H1 (cell line): ENCODE data around the gene LRRC3B. TPM values are rescaled to one million over a fixed set of nuclear protein-coding genes. Genes with fewer than 3 reads are reported as not detected.

Source experiments
- CTCF ChIA-PET: fragments of 300-600 bp; sonication (Branson Sonifier 250); formaldehyde crosslinking; loops from one replicate; lab custom pipeline; 2021; ENCODE audit not compliant: partially characterized antibody; lab: Charles Lee
- POLR2A ChIA-PET: fragments of 300-600 bp; sonication (Branson Sonifier 250); formaldehyde crosslinking; loops from one replicate; lab custom pipeline; 2021; ENCODE audit warnings: inconsistent platforms; ENCODE audit not compliant: partially characterized antibody; lab: Charles Lee
- DNase-seq, 2 experiments: peaks; one replicate each; pipeline versions ENCODE4 v3.0.0 to v3.0.0-alpha.2; 2010 to 2022; ENCODE audit warnings: low spot score in 2 of 2, low read depth in 1 of 2, mixed read lengths in 1 of 2
- FAIRE-seq: peaks from 2 replicates; lab custom pipeline; 2011; peaks lifted over from hg19 to GRCh38; lab: Jason Lieb, UNC
- H2AFZ ChIP-seq: 2 replicates; pipeline ENCODE4 v1.8.1; 2012; ENCODE audit warnings: low read length, inconsistent platforms
- H2AK5ac ChIP-seq: 2 replicates; pipeline ENCODE4 v1.6.1; 2013; ENCODE audit warnings: low read depth, low read length
- H2BK120ac ChIP-seq: replicated peaks from 2 replicates; pipeline ENCODE3; 2013; ENCODE audit warnings: low read depth, low read length, inconsistent platforms
- H2BK12ac ChIP-seq: 2 replicates; pipeline ENCODE4 v1.6.1; 2013; ENCODE audit warnings: low read depth, low read length
- H2BK15ac ChIP-seq: 2 replicates; pipeline ENCODE4 v1.6.1; 2013; ENCODE audit warnings: low read length
- H2BK20ac ChIP-seq: 2 replicates; pipeline ENCODE4 v1.6.1; 2013; ENCODE audit warnings: low read length
- H2BK5ac ChIP-seq: 2 replicates; pipeline ENCODE4 v1.6.1; 2013; ENCODE audit warnings: low read depth, low read length
- H3K14ac ChIP-seq: 2 replicates; pipeline ENCODE4 v1.6.1; 2013; ENCODE audit warnings: inconsistent platforms; ENCODE audit not compliant: insufficient read length
- H3K18ac ChIP-seq: 2 replicates; pipeline ENCODE4 v1.6.1; 2013; ENCODE audit warnings: low read length; ENCODE audit errors: extremely low read depth
- H3K23ac ChIP-seq: 2 replicates; pipeline ENCODE4 v1.6.1; 2013; ENCODE audit warnings: inconsistent platforms; ENCODE audit not compliant: insufficient read length
- H3K23me2 ChIP-seq: 2 replicates; pipeline ENCODE4 v1.6.1; 2013; ENCODE audit warnings: low read depth, low read length
- H3K27ac ChIP-seq: 2 replicates; pipeline ENCODE4 v1.6.1; 2011; ENCODE audit warnings: low read depth, low read length, inconsistent platforms
- H3K27me3 ChIP-seq, 4 experiments: replicated peaks in 1 of 4; 1 replicate in 1 of 4; 2 replicates in 3 of 4; pipeline versions ENCODE4 v1.6.1 to v1.8.1; 2011 to 2013; ENCODE audit warnings: low read length in 3 of 4, mild to moderate bottlenecking in 3 of 4, inconsistent platforms in 2 of 4, mixed read lengths in 2 of 4, moderate library complexity in 1 of 4; ENCODE audit not compliant: control insufficient read depth in 3 of 4, insufficient read depth in 3 of 4; ENCODE audit errors: extremely low read depth in 1 of 4
- H3K36me3 ChIP-seq, 4 experiments: 2 replicates each; pipeline versions ENCODE4 v1.6.1 to v1.8.1; 2011 to 2013; ENCODE audit warnings: mild to moderate bottlenecking in 4 of 4, low read length in 3 of 4, moderate library complexity in 2 of 4, control low read depth in 1 of 4, inconsistent platforms in 1 of 4; ENCODE audit not compliant: insufficient read depth in 4 of 4, control insufficient read depth in 2 of 4
- H3K4ac ChIP-seq: replicated peaks from 2 replicates; pipeline ENCODE3; 2013; ENCODE audit warnings: low read length, low read depth, mixed read lengths, inconsistent platforms; ENCODE audit not compliant: insufficient read length
- H3K4me1 ChIP-seq, 4 experiments: replicated peaks in 1 of 4; 1 replicate in 1 of 4; 2 replicates in 3 of 4; pipeline versions ENCODE4 v1.6.1 to v1.8.1; 2011 to 2013; ENCODE audit warnings: low read length in 3 of 4, inconsistent platforms in 2 of 4, mixed read lengths in 1 of 4; ENCODE audit not compliant: insufficient read depth in 4 of 4, control insufficient read depth in 3 of 4
- H3K4me2 ChIP-seq, 2 experiments: 2 replicates each; pipeline versions ENCODE4 v1.6.1 to v1.8.1; 2011 to 2013; ENCODE audit warnings: low read depth in 2 of 2, low read length in 2 of 2, control low read depth in 1 of 2, inconsistent platforms in 1 of 2, mild to moderate bottlenecking in 1 of 2; ENCODE audit not compliant: insufficient read depth in 1 of 2
- H3K4me3 ChIP-seq, 4 experiments: fragments of 200-600, 300-600 bp in 1 of 4; sonication (generic), shearing (Covaris generic), sonication (Bioruptor Twin) in 1 of 4; 2 replicates each; pipeline versions ENCODE4 v1.5.1 to v1.8.1; 2011 to 2016; ENCODE audit warnings: low read length in 4 of 4, low read depth in 3 of 4, control low read depth in 2 of 4, inconsistent platforms in 2 of 4, mild to moderate bottlenecking in 2 of 4, mixed read lengths in 1 of 4, moderate library complexity in 1 of 4; ENCODE audit not compliant: insufficient read depth in 2 of 4; ENCODE audit errors: extremely low read depth in 1 of 4
- H3K56ac ChIP-seq: replicated peaks from 2 replicates; pipeline ENCODE3; 2013; ENCODE audit warnings: low read depth, mild to moderate bottlenecking, mixed read lengths, low read length, inconsistent platforms; ENCODE audit not compliant: insufficient read length
- H3K79me1 ChIP-seq: 2 replicates; pipeline ENCODE4 v1.6.1; 2013; ENCODE audit warnings: low read depth, low read length, control low read depth
- H3K79me2 ChIP-seq, 2 experiments: 2 replicates each; pipeline versions ENCODE4 v1.6.1 to v1.8.1; 2012 to 2013; ENCODE audit warnings: low read length in 2 of 2, mild to moderate bottlenecking in 2 of 2, inconsistent platforms in 1 of 2; ENCODE audit not compliant: insufficient read depth in 2 of 2, control insufficient read depth in 1 of 2
- H3K9ac ChIP-seq, 4 experiments: replicated peaks in 1 of 4; 1 replicate in 1 of 4; 2 replicates in 3 of 4; pipeline versions ENCODE4 v1.6.1 to v1.8.1; 2011 to 2013; ENCODE audit warnings: low read depth in 3 of 4, low read length in 3 of 4, control low read depth in 2 of 4, mild to moderate bottlenecking in 2 of 4, moderate library complexity in 2 of 4, inconsistent platforms in 1 of 4; ENCODE audit errors: extremely low read depth in 1 of 4
- H3K9me3 ChIP-seq, 2 experiments: 2 replicates each; pipeline versions ENCODE4 v1.6.1 to v1.8.1; 2012 to 2013; ENCODE audit warnings: mild to moderate bottlenecking in 2 of 2, moderate library complexity in 2 of 2, control low read depth in 1 of 2, inconsistent platforms in 1 of 2, low read depth in 1 of 2, low read length in 1 of 2, mixed read lengths in 1 of 2; ENCODE audit not compliant: insufficient read depth in 2 of 2
- H4K20me1 ChIP-seq, 2 experiments: replicated peaks in 1 of 2; 2 replicates each; pipeline versions ENCODE3 to v1.8.1; 2011 to 2013; ENCODE audit warnings: inconsistent platforms in 2 of 2, low read length in 2 of 2, mild to moderate bottlenecking in 1 of 2; ENCODE audit not compliant: insufficient read depth in 2 of 2, control insufficient read depth in 1 of 2
- H4K5ac ChIP-seq: 2 replicates; pipeline ENCODE4 v1.6.1; 2013; ENCODE audit warnings: low read length, low read depth, mixed read lengths, inconsistent platforms; ENCODE audit not compliant: insufficient read length
- H4K8ac ChIP-seq: 2 replicates; pipeline ENCODE4 v1.8.0; 2013; ENCODE audit warnings: mild to moderate bottlenecking, moderate library complexity, low read length, inconsistent platforms; ENCODE audit not compliant: insufficient read depth; ENCODE audit errors: extremely low read depth
- H4K91ac ChIP-seq: replicated peaks from 2 replicates; pipeline ENCODE3; 2013; ENCODE audit warnings: low read length, mixed read lengths, inconsistent platforms; ENCODE audit not compliant: insufficient read length
- CHD1 ChIP-seq: IDR thresholded peaks from 2 replicates; pipeline ENCODE4 v1.6.1; 2012; ENCODE audit warnings: low read depth, low read length, improper control_type of control experiment
- CTBP2 ChIP-seq: IDR thresholded peaks from 2 replicates; pipeline ENCODE4 v1.7.0; 2011; ENCODE audit warnings: borderline replicate concordance, mild to moderate bottlenecking, moderate library complexity, mixed read lengths, low read length; ENCODE audit not compliant: insufficient read depth, insufficient read length
- EP300 ChIP-seq, 2 experiments: IDR thresholded peaks; 1 replicate in 1 of 2; 2 replicates in 1 of 2; pipeline ENCODE4 v1.6.1; 2011 to 2012; ENCODE audit warnings: low read depth in 2 of 2, low read length in 2 of 2, mild to moderate bottlenecking in 2 of 2, borderline replicate concordance in 1 of 2, inconsistent platforms in 1 of 2, moderate library complexity in 1 of 2
- EZH2 ChIP-seq: fragments of 200-600 bp; sonication (generic); IDR thresholded peaks from 2 replicates; pipeline ENCODE4 v1.7.1; 2012; ENCODE audit warnings: low read depth, mild to moderate bottlenecking, moderate library complexity, low read length, inconsistent platforms; ENCODE audit not compliant: severe bottlenecking
- HDAC6 ChIP-seq: IDR thresholded peaks from one replicate; pipeline ENCODE4 v1.7.1; 2012; ENCODE audit warnings: low read depth, mild to moderate bottlenecking, inconsistent platforms, low read length, moderate library complexity
- KDM5A ChIP-seq: fragments of 200-600 bp; IDR thresholded peaks from 2 replicates; pipeline ENCODE4 v1.7.1; 2012; ENCODE audit warnings: mild to moderate bottlenecking, low read length, inconsistent platforms, mixed read lengths
- NANOG ChIP-seq: IDR thresholded peaks from 2 replicates; pipeline ENCODE4 v1.6.1; 2011; ENCODE audit warnings: low read length, low read depth, mild to moderate bottlenecking, inconsistent platforms; ENCODE audit not compliant: insufficient read depth, poor library complexity, severe bottlenecking
- NRF1 ChIP-seq: IDR thresholded peaks from 2 replicates; pipeline ENCODE4 v1.6.1; 2011; ENCODE audit warnings: mild to moderate bottlenecking, low read depth, low read length, improper control_type of control experiment
- RXRA ChIP-seq: IDR thresholded peaks from 2 replicates; pipeline ENCODE4 v1.6.1; 2011; ENCODE audit warnings: low read depth, mild to moderate bottlenecking, low read length, moderate library complexity; ENCODE audit not compliant: insufficient read depth
- SAP30 ChIP-seq: fragments of 300-600 bp; sonication (generic); IDR thresholded peaks from 2 replicates; pipeline ENCODE4 v1.7.1; 2012; ENCODE audit warnings: low read length, moderate library complexity, mild to moderate bottlenecking, inconsistent platforms; ENCODE audit not compliant: insufficient read depth, insufficient replicate concordance
- SIRT6 ChIP-seq: IDR thresholded peaks from one replicate; pipeline ENCODE4 v1.7.1; 2012; ENCODE audit warnings: low read length, inconsistent platforms
- SRF ChIP-seq: IDR thresholded peaks from 2 replicates; pipeline ENCODE4 v1.6.1; 2011; ENCODE audit warnings: mild to moderate bottlenecking, low read depth, low read length, moderate library complexity
- TAF7 ChIP-seq: optimal IDR thresholded peaks from 2 replicates; pipeline ENCODE3; 2011; ENCODE audit warnings: low read depth, mild to moderate bottlenecking, inconsistent platforms, low read length, moderate library complexity, borderline replicate concordance
- TCF12 ChIP-seq: IDR thresholded peaks from 2 replicates; pipeline ENCODE4 v1.6.1; 2011; ENCODE audit warnings: low read depth, mild to moderate bottlenecking, low read length
- YY1 ChIP-seq: IDR thresholded peaks from 2 replicates; pipeline ENCODE4 v1.6.1; 2011; ENCODE audit warnings: low read depth, mild to moderate bottlenecking, low read length
- WGBS, 2 experiments: shearing (Covaris generic) in 1 of 2; methylation state at CpG; one replicate each; pipeline versions ENCODE4 v1.1.6 to v1.1.7; 2013 to 2015; ENCODE audit warnings: low lambda C conversion rate in 2 of 2, mixed read lengths in 2 of 2, inconsistent platforms in 1 of 2, low coverage in 1 of 2, missing lambda C conversion rate in 1 of 2; ENCODE audit not compliant: insufficient replicate concordance in 2 of 2, insufficient coverage in 1 of 2, insufficient read length in 1 of 2; ENCODE audit errors: extremely low coverage in 1 of 2, missing lambda C conversion rate in 1 of 2; 5-methylcytosine and 5-hydroxymethylcytosine counted together
- polyA plus RNA-seq, 7 experiments: library from polyadenylated mRNA; depleted of rRNA in 3 of 7; stranded (reverse) in 5 of 7; unstranded in 2 of 7; fragments of >200 nt in 5 of 7; fragments of 200-250 nt in 2 of 7; gene quantifications; 1 replicate in 5 of 7; 2 replicates in 1 of 7; 4 replicates in 1 of 7; pipeline versions ENCODE4 v1.2.1 to v1.2.3, GENCODE V29; 2011 to 2013; ENCODE audit warnings: missing spikeins in 2 of 7, mixed read lengths in 2 of 7
- total RNA-seq: library from RNA; stranded (reverse); fragmentation: NEBNext Ultra II Directional; extraction: Animal tissue kit (Norgen Biotek cat#: 25700); gene quantifications from 2 replicates; pipeline ENCODE4 v1.2.1, GENCODE V29; 2021

The LRRC3B gene
- total and polyA plus RNA-seq, 2 of the 8 experiments (the other 6 are each of a cell fraction or from before 2014, with no cell fraction given): 1.6 to 3.1 TPM

- DNase-seq (no peak), FAIRE-seq (no peak)
- TF ChIP-seq NANOG (no peak), EP300 (IDR thresholded peaks at IDR 0.05; ENCODE audit: borderline replicate concordance in 1 of 2, low read depth in 2 of 2, low read length in 2 of 2) (no peak), SAP30 (no peak), NRF1 (no peak), EZH2 (no peak), CHD1 (no peak), KDM5A (no peak), TCF12 (no peak), SRF (no peak), SIRT6 (no peak), CTBP2 (no peak), RXRA (no peak), TAF7 (no peak), HDAC6 (no peak), YY1 (no peak)
- Histone ChIP-seq H3K4me2 (no peak overlapping the region), H3K36me3 (no peaks in the 10 kb centered on the region), H2BK5ac (no peak overlapping the region), H4K91ac (no peak overlapping the region), H3K27me3 (peaks cover 0 to 1% (median 0%) of the 10 kb centered on the region in 4 experiments; a peak in 1 of 7 replicates), H3K56ac (no peak overlapping the region), H2BK15ac (no peak overlapping the region), H3K79me2 (no peaks in the 10 kb centered on the region), H3K4me3 (no peak overlapping the region), H3K23ac (no peak overlapping the region), H2AK5ac (no peak overlapping the region), H3K14ac (no peak overlapping the region), H3K4me1 (no peaks in the 10 kb centered on the region; a peak in 1 of 7 replicates), H2BK20ac (no peak overlapping the region), H4K5ac (no peak overlapping the region), H3K9ac (no peak overlapping the region), H3K4ac (no peak overlapping the region), H2BK12ac (no peak overlapping the region), H3K18ac (no peak overlapping the region), H2AFZ (no peak overlapping the region), H4K20me1 (no peaks in the 10 kb centered on the region), H4K8ac (no peak overlapping the region), H3K9me3 (no peaks in the 10 kb centered on the region), H3K27ac (no peak overlapping the region), H2BK120ac (no peak overlapping the region), H3K23me2 (no peaks in the 10 kb centered on the region), H3K79me1 (no peaks in the 10 kb centered on the region)
- CTCF ChIA-PET: no interaction called here
- WGBS, 2 experiments: 89% methylated on average over 3 of the region's 4 CpGs; no CpG with 5 or more reads in 1 of the 2 experiments
- POLR2A ChIA-PET: no interaction called here
These were observed 35.0 kb upstream of the LRRC3B start for GRCh38 chr3:26587571-26587970.
